Effector memory CD8-positive, alpha-beta T cell (primary cell): ENCODE data around the gene KRTAP4-6.
"Not testable (repeated sequence)": the region's sequence is repeated elsewhere in the genome, so short reads cannot be mapped to it uniquely, and the experiment has no call there.

Experiments used
- ATAC-seq: fragments of 150-1000 bp; cut with Tn5 transposase; replicated peaks from 2 replicates; pipeline ENCODE4 v1.10.0; 2021; ENCODE audit warnings: mild to moderate bottlenecking, moderate library complexity
- DNase-seq, 3 experiments: peaks; one replicate each; pipeline ENCODE4 v3.0.0; 2021
- H3K27ac Mint-ChIP-seq, 2 donors: one replicate each; pipeline ENCODE4 v1.8.0; 2022; ENCODE audit warnings: mild to moderate bottlenecking in 2 of 2, mixed read lengths in 2 of 2, moderate library complexity in 2 of 2
- H3K27me3 Mint-ChIP-seq, 2 donors: one replicate each; pipeline ENCODE4 v1.8.0; 2022; ENCODE audit warnings: mixed read lengths in 2 of 2
- H3K36me3 Mint-ChIP-seq: one replicate; pipeline ENCODE4 v1.8.0; 2022; ENCODE audit warnings: mild to moderate bottlenecking, moderate library complexity, mixed read lengths; ENCODE audit not compliant: insufficient read depth
- H3K4me1 Mint-ChIP-seq, 2 donors: one replicate each; pipeline ENCODE4 v1.8.0; 2022; ENCODE audit warnings: low read depth in 2 of 2, mixed read lengths in 2 of 2
- H3K4me3 Mint-ChIP-seq, 2 donors: one replicate each; pipeline ENCODE4 v1.8.0; 2022; ENCODE audit warnings: mild to moderate bottlenecking in 2 of 2, mixed read lengths in 2 of 2, moderate library complexity in 2 of 2
- H3K9me3 Mint-ChIP-seq, 2 donors: one replicate each; pipeline ENCODE4 v1.8.0; 2022; ENCODE audit warnings: mixed read lengths in 2 of 2

Gene KRTAP4-6

GRCh38 chr17:41133880-41134735 is 6.2 kb downstream of the KRTAP4-6 start:
- peaks cover 11 to 13% of the 10 kb centered on the region in 2 donors for H3K4me1 Mint-ChIP-seq
- H3K27me3 Mint-ChIP-seq = peaks cover 0 to 12% of the 10 kb centered on the region in 2 donors
- no peaks in the 10 kb centered on the region for H3K9me3 Mint-ChIP-seq
- peak overlapping the region; percentile 27 to 52 for H3K27ac Mint-ChIP-seq
- ATAC-seq = peak; percentile 72
- H3K36me3 Mint-ChIP-seq = no peaks in the 10 kb centered on the region
- H3K4me3 Mint-ChIP-seq = peak overlapping the region; percentile 17 to 54
- DNase-seq = no peak

GRCh38 chr17:41131979-41132378 is 8.4 kb downstream of the KRTAP4-6 start:
- no peak overlapping the region for H3K27ac Mint-ChIP-seq
- H3K4me3 Mint-ChIP-seq = no peak overlapping the region
- no peaks in the 10 kb centered on the region for H3K9me3 Mint-ChIP-seq
- DNase-seq (no peak), ATAC-seq (no peak)
- H3K4me1 Mint-ChIP-seq = peaks cover 11 to 14% of the 10 kb centered on the region in 2 donors
- H3K27me3 Mint-ChIP-seq = no peaks in the 10 kb centered on the region
- no peaks in the 10 kb centered on the region for H3K36me3 Mint-ChIP-seq

- Mint-ChIP-seq H3K36me3 (peaks cover 9% of the 10 kb centered on the region), H3K27me3 (peaks cover 10 to 12% of the 10 kb centered on the region in 2 donors), H3K27ac (no peak overlapping the region), H3K4me3 (no peak overlapping the region), H3K4me1 (peaks cover 30 to 40% of the 10 kb centered on the region in 2 donors), H3K9me3 (no peaks in the 10 kb centered on the region)
- DNase-seq (no peak), ATAC-seq (no peak)
Measured at GRCh38 chr17:41127371-41127770, 13.0 kb downstream of the KRTAP4-6 start.

- ATAC-seq (no peak), DNase-seq (no peak)
- no peak overlapping the region for H3K27ac Mint-ChIP-seq
- H3K9me3 Mint-ChIP-seq = no peaks in the 10 kb centered on the region
- peaks cover 30 to 33% of the 10 kb centered on the region in 2 donors for H3K4me1 Mint-ChIP-seq
- H3K36me3 Mint-ChIP-seq = peaks cover 9% of the 10 kb centered on the region
- H3K4me3 Mint-ChIP-seq = peak overlapping the region in 1 of 2 donors; percentile 27
- H3K27me3 Mint-ChIP-seq = peaks cover 12 to 14% of the 10 kb centered on the region in 2 donors
Measured at GRCh38 chr17:41126412-41126811, 13.9 kb downstream of the KRTAP4-6 start.

GRCh38 chr17:41125064-41125463 is 15.3 kb downstream of the KRTAP4-6 start:
- DNase-seq (no peak), ATAC-seq (no peak)
- H3K36me3 Mint-ChIP-seq = peaks cover 10% of the 10 kb centered on the region
- peaks cover 30 to 34% of the 10 kb centered on the region in 2 donors for H3K4me1 Mint-ChIP-seq
- no peak overlapping the region for H3K4me3 Mint-ChIP-seq
- H3K27me3 Mint-ChIP-seq = peaks cover 12 to 14% of the 10 kb centered on the region in 2 donors
- no peak overlapping the region for H3K27ac Mint-ChIP-seq
- no peaks in the 10 kb centered on the region for H3K9me3 Mint-ChIP-seq

GRCh38 chr17:41123991-41124371 is 16.4 kb downstream of the KRTAP4-6 start, which contains the start of gene KRTAP4-12:
Gene KRTAP4-12 (minus strand): TSS chr17:41124182. CDS start chr17:41124122, 60 bp downstream.
- not testable (repeated sequence) for DNase-seq, H3K27ac Mint-ChIP-seq, ATAC-seq, H3K9me3 Mint-ChIP-seq
- H3K4me3 Mint-ChIP-seq = peak within 1 kb of the TSS; percentile 48 to 68
- peaks cover 33 to 38% of the 10 kb centered on the region in 2 donors for H3K4me1 Mint-ChIP-seq
- peaks cover 13% of the 10 kb centered on the region for H3K36me3 Mint-ChIP-seq
- peaks cover 12 to 14% of the 10 kb centered on the region in 2 donors for H3K27me3 Mint-ChIP-seq

- Mint-ChIP-seq H3K4me1 (peaks cover 33 to 36% of the 10 kb centered on the region in 2 donors), H3K27me3 (peaks cover 13 to 14% of the 10 kb centered on the region in 2 donors), H3K4me3 (peak overlapping the region; percentile 48 to 68), H3K36me3 (peaks cover 13% of the 10 kb centered on the region)
- H3K27ac Mint-ChIP-seq, DNase-seq, ATAC-seq, H3K9me3 Mint-ChIP-seq: not testable (repeated sequence)
Measured at GRCh38 chr17:41123292-41123990, 16.9 kb downstream of the KRTAP4-6 start.

GRCh38 chr17:41121742-41122141 is 18.6 kb downstream of the KRTAP4-6 start:
- DNase-seq = no peak
- ATAC-seq = no peak
- Mint-ChIP-seq H3K36me3 (peaks cover 13% of the 10 kb centered on the region), H3K9me3 (no peaks in the 10 kb centered on the region), H3K4me3 (no peak overlapping the region), H3K27ac (no peak overlapping the region), H3K27me3 (peaks cover 24 to 30% of the 10 kb centered on the region in 2 donors), H3K4me1 (peaks cover 36 to 39% of the 10 kb centered on the region in 2 donors)

GRCh38 chr17:41119696-41120690 is 20.4 kb downstream of the KRTAP4-6 start:
- Mint-ChIP-seq H3K4me1 (peaks cover 28 to 39% of the 10 kb centered on the region in 2 donors), H3K27me3 (peaks cover 39 to 48% of the 10 kb centered on the region in 2 donors), H3K4me3 (peak overlapping the region; percentile 7 to 20), H3K27ac (peak overlapping the region in 1 of 2 donors; percentile 7)
- not testable (repeated sequence) for H3K36me3 Mint-ChIP-seq, H3K9me3 Mint-ChIP-seq, DNase-seq
- peak; percentile 57 for ATAC-seq

GRCh38 chr17:41118721-41119120 is 21.6 kb downstream of the KRTAP4-6 start:
- no peak for ATAC-seq
- H3K4me3 Mint-ChIP-seq = no peak overlapping the region
- H3K27me3 Mint-ChIP-seq = peaks cover 45 to 60% of the 10 kb centered on the region in 2 donors
- no peaks in the 10 kb centered on the region for H3K9me3 Mint-ChIP-seq
- no peak overlapping the region for H3K27ac Mint-ChIP-seq
- peaks cover 4% of the 10 kb centered on the region for H3K36me3 Mint-ChIP-seq
- DNase-seq = no peak
- peaks cover 19 to 28% of the 10 kb centered on the region in 2 donors for H3K4me1 Mint-ChIP-seq

- ATAC-seq, H3K4me3 Mint-ChIP-seq: not testable (repeated sequence)
Measured at GRCh38 chr17:41117846-41118386, 22.4 kb downstream of the KRTAP4-6 start, which contains the start of gene KRTAP4-11. Gene KRTAP4-11 (minus strand): TSS chr17:41118373. CDS start chr17:41118315, 58 bp downstream.

GRCh38 chr17:41116297-41116696 is 24.0 kb downstream of the KRTAP4-6 start:
- Mint-ChIP-seq H3K4me1 (peaks cover 12 to 21% of the 10 kb centered on the region in 2 donors), H3K9me3 (no peaks in the 10 kb centered on the region)
- DNase-seq = no peak

More at GRCh38 chr17:41117846-41118386, 22.4 kb downstream of the KRTAP4-6 start, which contains the start of gene KRTAP4-11:
- not testable (repeated sequence) for H3K9me3 Mint-ChIP-seq, H3K27ac Mint-ChIP-seq, H3K36me3 Mint-ChIP-seq, DNase-seq
- H3K27me3 Mint-ChIP-seq = peaks cover 39 to 52% of the 10 kb centered on the region in 2 donors
- peaks cover 12 to 22% of the 10 kb centered on the region in 2 donors for H3K4me1 Mint-ChIP-seq

More at GRCh38 chr17:41116297-41116696, 24.0 kb downstream of the KRTAP4-6 start:
- H3K27me3 Mint-ChIP-seq = peaks cover 32 to 49% of the 10 kb centered on the region in 2 donors
- peaks cover 4% of the 10 kb centered on the region for H3K36me3 Mint-ChIP-seq
- ATAC-seq = peak; percentile 44
- H3K4me3 Mint-ChIP-seq = no peak overlapping the region
- no peak overlapping the region for H3K27ac Mint-ChIP-seq
